GM12865 (cell line): ENCODE data around the gene VAMP3.

Experiments used
- DNase-seq: peaks from one replicate; pipeline ENCODE4 v3.0.0; 2010; ENCODE audit warnings: low read depth
- H3K4me3 ChIP-seq: 2 replicates; pipeline ENCODE4 v1.5.1; 2011; ENCODE audit warnings: mild to moderate bottlenecking, low read depth, low read length, control low read depth
- CTCF ChIP-seq: IDR thresholded peaks from 2 replicates; pipeline ENCODE4 v1.5.1; 2011; ENCODE audit warnings: low read length, control low read depth, low read depth, inconsistent platforms; ENCODE audit not compliant: insufficient read depth; ENCODE audit errors: missing control alignments

VAMP3 gene

GRCh38 chr1:7805460-7805859 lies 34.4 kb downstream of the VAMP3 start:
- H3K4me3 ChIP-seq: no peak overlapping the region
- no peak for DNase-seq
- no peak for TF ChIP-seq CTCF

- H3K4me3 ChIP-seq: no peak overlapping the region
- TF ChIP-seq CTCF: peak; percentile 45
- DNase-seq: peak; percentile 46
Measured at GRCh38 chr1:7808253-7808844, 37.3 kb downstream of the VAMP3 start.

- H3K4me3 ChIP-seq: no peak overlapping the region
- no peak for DNase-seq
- TF ChIP-seq CTCF: no peak
Measured at GRCh38 chr1:7809742-7810141, 38.6 kb downstream of the VAMP3 start.

- no peak for TF ChIP-seq CTCF
- DNase-seq: no peak
- H3K4me3 ChIP-seq: no peak overlapping the region
Measured at GRCh38 chr1:7810395-7810794, 39.3 kb downstream of the VAMP3 start.

- no peak overlapping the region for H3K4me3 ChIP-seq
- no peak for DNase-seq
- no peak for TF ChIP-seq CTCF
Measured at GRCh38 chr1:7811476-7811875, 40.4 kb downstream of the VAMP3 start.

- DNase-seq: no peak
- no peak overlapping the region for H3K4me3 ChIP-seq
- no peak for TF ChIP-seq CTCF
Measured at GRCh38 chr1:7813677-7814373, 42.7 kb downstream of the VAMP3 start.

- no peak overlapping the region for H3K4me3 ChIP-seq
- TF ChIP-seq CTCF: no peak
- no peak for DNase-seq
Measured at GRCh38 chr1:7821282-7821681, 50.2 kb downstream of the VAMP3 start.
